PC-9 (cell line): ENCODE results near the gene MAOB.

Source experiments
- EZH2 ChIP-seq: fragments of 200-600 bp; sonication (generic); IDR thresholded peaks from 2 replicates; pipeline ENCODE4 v1.8.0; 2017; ENCODE audit warnings: antibody characterized with exemption, low read depth
- TF ChIP-seq, protein P1 (sequence below): fragments of 200-600 bp; sonication (generic); conservative IDR thresholded peaks from 2 replicates; pipeline ENCODE4 v1.6.1; 2017; ENCODE audit warnings: mixed run types, antibody characterized with exemption, mild to moderate bottlenecking, moderate library complexity

DNA sequence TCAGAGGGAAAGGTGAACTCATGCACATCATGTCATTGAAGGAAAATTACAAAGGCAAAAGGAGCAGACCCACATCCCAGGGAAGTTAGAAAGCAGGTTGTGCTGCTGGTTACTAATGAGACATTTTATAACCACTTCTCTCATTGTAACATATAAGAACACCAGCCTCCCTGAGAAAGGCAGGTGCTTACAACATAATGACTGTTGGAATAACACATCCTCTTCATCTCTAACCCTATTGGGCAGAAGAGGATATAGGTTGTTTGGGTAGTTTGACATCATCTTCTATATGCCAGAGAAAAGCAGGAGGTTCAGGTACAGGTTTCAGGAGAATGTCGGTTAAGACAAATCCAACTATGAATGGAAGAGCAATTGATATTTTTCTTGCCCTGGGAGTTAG lies 148.6 kb downstream of the MAOB start:
- TF ChIP-seq, protein P1, sequence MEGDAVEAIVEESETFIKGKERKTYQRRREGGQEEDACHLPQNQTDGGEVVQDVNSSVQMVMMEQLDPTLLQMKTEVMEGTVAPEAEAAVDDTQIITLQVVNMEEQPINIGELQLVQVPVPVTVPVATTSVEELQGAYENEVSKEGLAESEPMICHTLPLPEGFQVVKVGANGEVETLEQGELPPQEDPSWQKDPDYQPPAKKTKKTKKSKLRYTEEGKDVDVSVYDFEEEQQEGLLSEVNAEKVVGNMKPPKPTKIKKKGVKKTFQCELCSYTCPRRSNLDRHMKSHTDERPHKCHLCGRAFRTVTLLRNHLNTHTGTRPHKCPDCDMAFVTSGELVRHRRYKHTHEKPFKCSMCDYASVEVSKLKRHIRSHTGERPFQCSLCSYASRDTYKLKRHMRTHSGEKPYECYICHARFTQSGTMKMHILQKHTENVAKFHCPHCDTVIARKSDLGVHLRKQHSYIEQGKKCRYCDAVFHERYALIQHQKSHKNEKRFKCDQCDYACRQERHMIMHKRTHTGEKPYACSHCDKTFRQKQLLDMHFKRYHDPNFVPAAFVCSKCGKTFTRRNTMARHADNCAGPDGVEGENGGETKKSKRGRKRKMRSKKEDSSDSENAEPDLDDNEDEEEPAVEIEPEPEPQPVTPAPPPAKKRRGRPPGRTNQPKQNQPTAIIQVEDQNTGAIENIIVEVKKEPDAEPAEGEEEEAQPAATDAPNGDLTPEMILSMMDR, result no peak
- TF ChIP-seq EZH2, result no peak
